Activated naive CD4-positive, alpha-beta T cell treated with Interleukin-2 at 50 U/mL for 16 hours (primary cell): ENCODE results near the gene LFNG.
A peak's percentile ranks its signal among the peaks of the same experiment; 100 is the strongest.

Source experiments
- DNase-seq: peaks from one replicate; pipeline ENCODE4 v3.0.0-alpha.2; 2020

The LFNG gene, protein sequence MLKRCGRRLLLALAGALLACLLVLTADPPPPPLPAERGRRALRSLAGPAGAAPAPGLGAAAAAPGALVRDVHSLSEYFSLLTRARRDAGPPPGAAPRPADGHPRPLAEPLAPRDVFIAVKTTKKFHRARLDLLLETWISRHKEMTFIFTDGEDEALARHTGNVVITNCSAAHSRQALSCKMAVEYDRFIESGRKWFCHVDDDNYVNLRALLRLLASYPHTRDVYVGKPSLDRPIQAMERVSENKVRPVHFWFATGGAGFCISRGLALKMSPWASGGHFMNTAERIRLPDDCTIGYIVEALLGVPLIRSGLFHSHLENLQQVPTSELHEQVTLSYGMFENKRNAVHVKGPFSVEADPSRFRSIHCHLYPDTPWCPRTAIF

GRCh38 chr7:2519119-2519930 is at the start of gene LFNG:
Gene LFNG (plus strand): TSS chr7:2519774. CDS start chr7:2519862, 88 bp downstream.
- DNase-seq, result peak; percentile 84

DNA sequence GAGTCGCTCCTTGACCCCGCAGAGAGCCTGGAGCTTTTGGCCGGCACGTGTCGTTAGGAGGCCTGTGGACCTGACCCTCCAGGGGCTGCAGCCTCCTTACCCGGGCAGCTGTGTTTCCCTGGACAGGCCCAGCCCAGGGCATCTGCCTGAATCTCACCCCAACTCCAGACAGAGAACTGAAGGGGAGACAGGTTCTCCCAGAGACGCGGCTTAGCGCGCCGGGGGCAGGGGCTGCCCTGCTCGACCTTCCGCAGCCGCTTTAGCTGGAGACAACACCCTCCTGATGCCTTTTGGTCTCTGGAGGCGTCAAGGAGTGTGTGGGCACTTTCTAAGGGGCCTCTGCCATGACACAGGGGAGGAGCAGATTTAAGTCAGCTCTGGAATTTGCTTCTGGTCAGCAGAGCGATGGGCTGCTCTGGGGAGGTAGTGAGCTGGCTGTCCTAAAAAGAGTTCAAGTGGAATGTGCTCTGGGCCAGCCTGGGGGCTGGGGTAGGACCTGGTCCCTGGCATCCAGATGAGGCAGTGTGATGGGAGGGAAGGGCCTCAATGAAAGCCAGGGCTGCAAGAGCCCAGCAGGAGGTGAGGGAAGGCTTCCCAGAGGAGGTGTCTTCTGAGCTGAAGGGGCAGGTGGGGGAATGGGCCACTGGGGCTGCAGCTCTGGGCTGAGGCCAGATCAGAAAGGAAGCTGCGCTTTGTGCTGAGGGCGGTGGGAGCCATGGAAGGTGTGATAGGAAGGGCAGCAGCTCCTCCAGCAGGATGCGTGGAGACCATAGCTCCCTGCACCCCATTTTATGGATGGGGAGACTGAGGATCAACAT is 49.2 kb upstream of the LFNG start:
- no peak for DNase-seq

- no peak for DNase-seq
Observed at GRCh38 chr7:2471022-2471329, 48.6 kb upstream of the LFNG start.

- DNase-seq, result no peak
Observed at GRCh38 chr7:2471396-2471795, 48.2 kb upstream of the LFNG start.

DNA sequence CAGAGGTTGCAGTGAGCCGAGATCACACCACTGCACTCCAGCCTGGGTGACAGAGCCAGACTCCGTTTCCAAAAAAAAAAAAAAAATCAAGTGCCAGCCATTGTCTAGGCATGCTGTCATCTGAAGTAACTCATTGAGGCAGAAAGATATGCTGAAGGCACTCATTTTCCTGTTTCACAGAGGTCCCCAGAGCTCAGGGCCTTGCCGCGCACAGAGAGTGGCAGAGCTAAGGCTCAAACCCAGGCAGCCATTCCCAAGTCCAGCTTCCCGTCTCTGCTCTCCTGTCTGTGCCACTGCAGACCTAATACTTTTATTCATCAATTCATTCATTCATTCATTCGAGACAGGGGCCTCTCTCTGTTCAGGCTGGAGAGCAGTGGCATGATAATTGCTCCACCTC is 46.8 kb upstream of the LFNG start:
- no peak for DNase-seq

DNA sequence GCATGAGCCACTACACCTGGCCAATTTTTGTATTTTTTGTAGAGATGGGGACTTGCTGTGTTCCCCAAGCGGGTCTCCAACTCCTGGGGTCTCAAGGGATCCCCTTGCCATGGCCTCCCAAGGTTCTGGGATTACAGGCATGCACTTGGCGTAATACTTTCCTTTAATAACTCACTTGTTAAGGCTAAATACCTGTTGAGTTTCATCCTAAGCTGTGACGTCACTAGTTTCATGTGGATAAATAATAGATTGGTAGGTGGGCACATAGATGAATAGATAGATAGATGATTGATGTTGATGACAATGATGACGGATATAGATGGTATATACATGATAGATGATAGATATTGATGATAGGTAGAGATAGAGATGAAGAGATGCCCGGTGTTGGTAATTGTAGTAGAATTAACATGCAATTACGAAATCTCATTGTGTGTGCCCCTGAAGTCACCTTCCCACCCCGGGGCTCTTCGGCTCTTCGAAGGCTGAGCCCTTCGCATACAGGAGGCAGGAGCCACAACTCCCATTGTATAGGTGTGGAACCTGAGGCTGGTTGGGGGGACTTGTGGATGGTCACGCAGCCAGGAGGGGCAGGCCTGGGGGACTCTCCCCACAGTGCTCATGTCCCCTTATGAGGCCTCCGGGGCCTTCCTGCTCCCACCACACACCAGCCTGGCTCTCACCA is 45.9 kb upstream of the LFNG start:
- DNase-seq, result no peak

- DNase-seq, result no peak
Observed at GRCh38 chr7:2474224-2474623, 45.4 kb upstream of the LFNG start.

GRCh38 chr7:2474813-2475677 is 44.5 kb upstream of the LFNG start:
- no peak for DNase-seq

DNA sequence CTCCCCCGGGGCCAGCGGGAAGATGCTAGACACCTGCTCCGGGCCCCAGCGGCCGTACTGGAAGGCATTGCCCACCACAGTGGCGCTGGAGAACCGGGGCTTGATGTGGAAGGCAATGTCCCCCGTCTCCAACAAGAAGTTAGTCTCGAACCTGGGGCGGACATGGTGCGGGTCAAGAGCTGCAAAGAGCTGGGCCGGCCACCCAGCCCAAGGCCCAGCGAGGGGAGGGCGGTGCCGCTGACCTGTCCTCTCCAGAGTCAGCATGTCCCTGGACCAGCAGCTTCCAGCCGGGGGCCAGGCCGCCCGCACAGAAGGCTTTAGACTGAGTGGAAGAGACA is 43.9 kb upstream of the LFNG start:
- DNase-seq, result no peak

- no peak for DNase-seq
Observed at GRCh38 chr7:2476298-2476697, 43.3 kb upstream of the LFNG start, which contains the start of gene GRIFIN. Gene GRIFIN (minus strand): TSS chr7:2476398. CDS start chr7:2476383, 15 bp downstream.

DNA sequence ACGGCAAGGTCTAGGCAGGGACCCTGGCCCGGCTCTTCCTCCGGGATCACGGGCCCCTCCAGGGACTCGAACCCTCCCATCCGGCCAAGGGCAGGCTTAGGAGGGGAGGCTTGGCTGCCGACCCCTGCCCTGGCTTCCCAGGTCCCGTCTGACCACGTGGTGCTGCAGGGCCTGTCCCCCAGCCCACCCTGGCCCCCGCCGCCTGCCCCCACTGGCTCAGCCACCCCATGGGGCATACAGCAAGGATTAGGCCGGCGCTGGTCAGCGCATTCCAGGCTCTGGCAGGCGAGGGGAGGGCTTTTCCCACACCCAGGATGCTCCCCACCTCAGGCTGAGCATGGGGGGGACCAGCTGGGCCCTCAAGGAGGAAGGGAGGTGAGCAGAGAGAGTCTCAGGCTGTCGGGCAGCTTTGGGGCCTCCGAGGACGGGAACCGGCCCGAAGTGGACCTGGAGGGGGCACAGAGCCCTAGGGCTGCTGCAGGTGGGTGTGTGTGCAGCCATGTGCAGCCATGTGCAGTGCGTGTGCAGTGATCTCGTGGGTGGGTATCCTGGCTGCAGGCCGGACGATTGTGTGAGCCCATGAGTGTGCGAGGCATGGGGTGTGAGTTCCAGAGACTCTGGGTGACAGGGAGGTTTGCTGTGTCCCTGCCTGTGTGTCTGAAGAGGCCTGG is 42.7 kb upstream of the LFNG start:
- no peak for DNase-seq

- peak; percentile 62 for DNase-seq
Observed at GRCh38 chr7:2477447-2478398, 41.9 kb upstream of the LFNG start.

DNA sequence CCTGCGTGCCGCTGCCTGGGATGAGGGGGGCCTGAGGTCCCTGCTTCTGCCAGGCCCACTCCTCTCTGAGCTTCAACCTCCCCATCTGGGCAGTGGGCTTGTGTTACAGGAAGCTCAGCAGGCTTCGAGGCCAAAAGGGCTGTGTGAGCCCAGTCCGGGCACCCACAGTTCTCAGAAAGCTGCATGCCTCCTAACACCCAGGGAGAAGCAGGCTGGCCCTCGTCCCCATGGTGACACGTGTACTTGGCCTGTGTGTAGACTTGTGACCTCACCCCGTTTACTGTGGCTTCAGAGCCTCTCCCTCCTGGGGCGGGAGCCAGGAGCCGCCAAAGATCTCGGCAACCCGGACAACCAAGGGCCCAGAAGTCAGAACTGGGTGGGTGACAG is 41.2 kb upstream of the LFNG start:
- DNase-seq, result no peak

GRCh38 chr7:2478800-2479199 is 40.8 kb upstream of the LFNG start:
- DNase-seq, result no peak

- DNase-seq, result no peak
Observed at GRCh38 chr7:2479276-2480069, 40.1 kb upstream of the LFNG start.

DNA sequence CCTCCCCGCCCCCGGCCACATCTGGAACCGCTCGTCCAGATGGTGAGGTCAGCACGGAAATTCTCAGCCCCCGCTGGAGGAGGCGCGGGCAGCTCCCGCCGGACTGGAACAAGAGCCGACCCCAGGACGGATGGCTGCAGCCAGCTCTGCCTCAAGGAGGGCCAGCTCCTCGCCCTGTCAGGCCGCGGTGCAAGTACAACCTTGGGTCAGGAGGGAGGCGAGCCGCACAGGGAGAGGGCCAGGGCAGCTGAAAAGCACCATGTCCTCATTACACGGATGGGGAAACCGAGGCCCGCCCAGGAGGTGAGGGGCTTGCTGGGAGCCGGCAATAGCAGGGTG is 39.5 kb upstream of the LFNG start:
- DNase-seq, result no peak

DNA sequence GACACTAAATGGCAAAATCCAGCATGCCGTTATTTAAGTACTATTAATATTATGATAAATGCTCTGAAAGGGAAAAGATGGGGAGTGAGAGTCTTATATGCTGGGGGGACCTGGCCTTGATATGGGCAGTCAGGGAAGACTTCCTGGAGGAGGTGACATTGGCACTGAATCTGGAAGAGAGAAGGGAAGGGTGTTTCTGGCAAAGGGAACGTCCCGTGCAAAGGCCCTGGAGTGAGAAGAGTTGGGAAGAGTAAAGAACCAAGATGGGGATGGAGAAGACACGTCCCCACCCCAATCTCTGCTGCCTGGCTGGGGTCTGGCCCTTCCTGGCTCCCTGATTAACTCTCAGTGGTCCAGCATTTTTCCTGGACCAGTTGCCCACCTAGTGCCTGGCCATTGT is 38.4 kb upstream of the LFNG start:
- no peak for DNase-seq

DNA sequence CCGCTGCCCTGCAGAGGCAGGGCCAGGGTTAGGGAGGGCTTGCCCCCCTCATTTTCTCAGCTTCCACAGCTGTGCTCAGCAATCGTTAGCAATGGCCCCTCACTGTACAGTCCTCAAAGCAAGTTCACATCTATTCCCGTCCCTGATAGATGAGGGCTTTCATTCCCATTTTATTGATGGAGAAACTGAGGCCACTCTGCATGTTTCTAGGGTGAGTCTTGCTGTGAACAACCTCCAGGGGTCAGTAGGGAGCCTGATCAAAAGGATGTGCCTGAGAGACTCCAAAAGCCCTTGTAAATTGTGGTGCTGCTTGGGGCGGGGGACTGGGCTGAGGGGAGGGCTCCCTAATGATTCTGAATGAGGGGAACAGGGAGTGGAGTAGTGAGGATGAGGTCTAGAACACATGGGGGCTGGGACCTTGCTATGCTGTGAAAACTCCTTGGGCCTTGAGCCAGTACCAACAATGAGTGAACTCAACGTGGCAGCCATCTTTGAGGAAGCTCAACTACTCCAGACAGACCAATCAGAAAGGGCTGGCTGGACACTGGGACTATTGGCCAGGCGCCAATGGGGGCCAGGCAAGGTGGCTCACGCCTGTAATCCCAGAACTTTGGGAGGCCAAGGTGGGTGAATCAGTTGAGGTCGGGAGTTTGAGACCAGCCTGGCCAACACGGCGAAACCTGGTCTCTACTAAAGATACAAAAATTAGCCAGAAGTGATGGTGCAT is 36.7 kb upstream of the LFNG start:
- no peak for DNase-seq

- DNase-seq, result no peak
Observed at GRCh38 chr7:2483494-2483893, 36.1 kb upstream of the LFNG start.
